Hepatocyte (in vitro differentiated cells): ENCODE data around the gene SPATA21.

Experiments used
- CTCF ChIP-seq: fragments of 200-600 bp; sonication (generic); IDR thresholded peaks from 2 replicates; pipeline ENCODE4 v1.5.1; 2016; ENCODE audit warnings: antibody characterized with exemption, mild to moderate bottlenecking; ENCODE audit not compliant: poor library complexity
- EZH2 ChIP-seq: fragments of 200-600 bp; sonication (generic); IDR thresholded peaks from 2 replicates; pipeline ENCODE4 v1.6.1; 2016; ENCODE audit warnings: antibody characterized with exemption, mild to moderate bottlenecking, borderline replicate concordance
- EZH2phosphoT487 ChIP-seq: fragments of 200-600 bp; sonication (generic); IDR thresholded peaks from one replicate; pipeline ENCODE4 v1.6.1; 2018; ENCODE audit warnings: antibody characterized with exemption, mild to moderate bottlenecking, low read depth, moderate library complexity; ENCODE audit not compliant: unreplicated experiment, severe bottlenecking

- no peak for TF ChIP-seq EZH2
- no peak for TF ChIP-seq CTCF
- no peak for TF ChIP-seq EZH2phosphoT487
Observed at GRCh38 chr1:16383888-16384287, 53.3 kb downstream of the SPATA21 start.
